ENCODE results near the gene WASHC2C.
A peak's percentile ranks its signal among the peaks of the same experiment; 100 is the strongest.
"Not testable (repeated sequence)": the region's sequence is repeated elsewhere in the genome, so short reads cannot be mapped to it uniquely, and the experiment has no call there.

WASHC2C gene

GRCh38 chr10:45726703-45727420 is at the start of gene WASHC2C:
Gene WASHC2C (plus strand): TSS chr10:45727266. CDS start chr10:45727318, 52 bp downstream.
- CTCF ChIA-PET = interaction anchor here (0.7 kb wide), 1 partner anchor 473 kb away, joined by 3 read pairs; no protein-coding TSS in a partner anchor
- H3K9me3 ChIP-seq (ENCODE audit: control insufficient read depth, insufficient read depth, low read depth, low read length); H3K4me1 ChIP-seq (ENCODE audit: control insufficient read depth, insufficient read depth, low read length); POLR2A ChIA-PET; H3K36me3 ChIP-seq (ENCODE audit: control insufficient read depth in 2 of 2, insufficient read depth in 1 of 2, low read length in 2 of 2); H3K27ac ChIP-seq (ENCODE audit: extremely low read depth, low read depth, low read length): not testable (repeated sequence)
- peak within 1 kb of the TSS; percentile 58 for H3K4me3 ChIP-seq (ENCODE audit: low read depth, low read length)
- TF ChIP-seq KLF9 (tag by site-specific recombination; IDR thresholded peaks at IDR 0.05; ENCODE audit: low read depth) (peak; percentile 35; the same call in 1 of the 2 replicates), ZBTB20 (tag by site-specific recombination; IDR thresholded peaks at IDR 0.05) (0 out of 2 replicates have a peak, but pooled peaks have one; percentile 24), ZBTB26 (tag by site-specific recombination; optimal IDR thresholded peaks at IDR 0.05) (peak; percentile 52)

GRCh38 chr10:45678467-45678866 is 48.6 kb upstream of the WASHC2C start:
- CTCF ChIA-PET = not testable (repeated sequence)

GRCh38 chr10:45710200-45710796 is 16.8 kb upstream of the WASHC2C start:
- CTCF ChIA-PET; H3K4me3 ChIP-seq (ENCODE audit: low read depth, low read length); POLR2A ChIA-PET; H3K27ac ChIP-seq (ENCODE audit: extremely low read depth, low read depth, low read length); H3K4me1 ChIP-seq (ENCODE audit: control insufficient read depth, insufficient read depth, low read length); H3K36me3 ChIP-seq (ENCODE audit: control insufficient read depth in 2 of 2, insufficient read depth in 1 of 2, low read length in 2 of 2); H3K9me3 ChIP-seq (ENCODE audit: control insufficient read depth, insufficient read depth, low read depth, low read length): not testable (repeated sequence)

More at GRCh38 chr10:45678467-45678866, 48.6 kb upstream of the WASHC2C start:
- H3K27ac ChIP-seq (ENCODE audit: extremely low read depth, low read depth, low read length); H3K4me3 ChIP-seq (ENCODE audit: low read depth, low read length); POLR2A ChIA-PET; H3K4me1 ChIP-seq (ENCODE audit: control insufficient read depth, insufficient read depth, low read length); H3K36me3 ChIP-seq (ENCODE audit: control insufficient read depth in 2 of 2, insufficient read depth in 1 of 2, low read length in 2 of 2); H3K9me3 ChIP-seq (ENCODE audit: control insufficient read depth, insufficient read depth, low read depth, low read length): not testable (repeated sequence)

GRCh38 chr10:45711223-45711622 is 15.8 kb upstream of the WASHC2C start:
- POLR2A ChIA-PET = not testable (repeated sequence)

GRCh38 chr10:45717053-45717452 is 10.0 kb upstream of the WASHC2C start:
- H3K4me3 ChIP-seq (ENCODE audit: low read depth, low read length); H3K27ac ChIP-seq (ENCODE audit: extremely low read depth, low read depth, low read length); H3K36me3 ChIP-seq (ENCODE audit: control insufficient read depth in 2 of 2, insufficient read depth in 1 of 2, low read length in 2 of 2); H3K4me1 ChIP-seq (ENCODE audit: control insufficient read depth, insufficient read depth, low read length); POLR2A ChIA-PET; H3K9me3 ChIP-seq (ENCODE audit: control insufficient read depth, insufficient read depth, low read depth, low read length); CTCF ChIA-PET: not testable (repeated sequence)

More at GRCh38 chr10:45711223-45711622, 15.8 kb upstream of the WASHC2C start:
- H3K4me1 ChIP-seq (ENCODE audit: control insufficient read depth, insufficient read depth, low read length); H3K4me3 ChIP-seq (ENCODE audit: low read depth, low read length); H3K36me3 ChIP-seq (ENCODE audit: control insufficient read depth in 2 of 2, insufficient read depth in 1 of 2, low read length in 2 of 2); H3K9me3 ChIP-seq (ENCODE audit: control insufficient read depth, insufficient read depth, low read depth, low read length); H3K27ac ChIP-seq (ENCODE audit: extremely low read depth, low read depth, low read length); CTCF ChIA-PET: not testable (repeated sequence)

- H3K36me3 ChIP-seq (ENCODE audit: control insufficient read depth in 2 of 2, insufficient read depth in 1 of 2, low read length in 2 of 2); H3K4me1 ChIP-seq (ENCODE audit: control insufficient read depth, insufficient read depth, low read length); H3K4me3 ChIP-seq (ENCODE audit: low read depth, low read length); POLR2A ChIA-PET; H3K27ac ChIP-seq (ENCODE audit: extremely low read depth, low read depth, low read length); H3K9me3 ChIP-seq (ENCODE audit: control insufficient read depth, insufficient read depth, low read depth, low read length): not testable (repeated sequence)
- CTCF ChIA-PET = interaction anchor here (0.6 kb wide), 1 partner anchor 154 kb away, joined by 3 read pairs; no protein-coding TSS in a partner anchor
Observed at GRCh38 chr10:45717642-45718041, 9.4 kb upstream of the WASHC2C start.

GRCh38 chr10:45721503-45721902 is 5.6 kb upstream of the WASHC2C start:
- H3K4me3 ChIP-seq (ENCODE audit: low read depth, low read length); H3K9me3 ChIP-seq (ENCODE audit: control insufficient read depth, insufficient read depth, low read depth, low read length); H3K36me3 ChIP-seq (ENCODE audit: control insufficient read depth in 2 of 2, insufficient read depth in 1 of 2, low read length in 2 of 2); H3K4me1 ChIP-seq (ENCODE audit: control insufficient read depth, insufficient read depth, low read length); H3K27ac ChIP-seq (ENCODE audit: extremely low read depth, low read depth, low read length); POLR2A ChIA-PET; CTCF ChIA-PET: not testable (repeated sequence)

GRCh38 chr10:45723851-45724250 is 3.2 kb upstream of the WASHC2C start:
- H3K4me1 ChIP-seq (ENCODE audit: control insufficient read depth, insufficient read depth, low read length); H3K9me3 ChIP-seq (ENCODE audit: control insufficient read depth, insufficient read depth, low read depth, low read length); H3K27ac ChIP-seq (ENCODE audit: extremely low read depth, low read depth, low read length); CTCF ChIA-PET; H3K4me3 ChIP-seq (ENCODE audit: low read depth, low read length); H3K36me3 ChIP-seq (ENCODE audit: control insufficient read depth in 2 of 2, insufficient read depth in 1 of 2, low read length in 2 of 2); POLR2A ChIA-PET: not testable (repeated sequence)

Data from HEK293 (cell line).